ENCODE results near the gene HES2.
"Not testable (repeated sequence)": the region's sequence is repeated elsewhere in the genome, so short reads cannot be mapped to it uniquely, and the experiment has no call there.

Gene HES2

DNA sequence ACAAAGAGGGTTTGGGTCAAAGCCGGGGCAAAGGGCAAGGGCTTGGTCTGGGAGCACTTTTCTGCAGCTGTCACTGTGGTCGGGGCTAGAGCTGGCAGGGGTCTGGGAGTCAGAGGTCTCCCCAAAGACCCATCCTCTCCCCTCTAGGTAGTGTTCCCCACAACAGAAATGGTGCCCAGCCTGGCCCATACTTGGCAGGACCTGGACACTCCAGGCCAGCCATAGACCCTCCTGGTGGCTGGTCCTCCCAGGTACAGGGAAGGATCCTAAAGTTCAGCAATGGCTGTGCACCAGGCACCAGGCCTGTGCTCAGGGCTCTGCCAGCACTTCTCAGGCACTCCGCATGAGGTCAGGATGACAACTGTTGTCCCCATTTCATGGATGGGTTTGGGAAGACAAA, 15.8 kb upstream of the HES2 start:
- no peak for DNase-seq (ENCODE audit: low spot score)

DNA sequence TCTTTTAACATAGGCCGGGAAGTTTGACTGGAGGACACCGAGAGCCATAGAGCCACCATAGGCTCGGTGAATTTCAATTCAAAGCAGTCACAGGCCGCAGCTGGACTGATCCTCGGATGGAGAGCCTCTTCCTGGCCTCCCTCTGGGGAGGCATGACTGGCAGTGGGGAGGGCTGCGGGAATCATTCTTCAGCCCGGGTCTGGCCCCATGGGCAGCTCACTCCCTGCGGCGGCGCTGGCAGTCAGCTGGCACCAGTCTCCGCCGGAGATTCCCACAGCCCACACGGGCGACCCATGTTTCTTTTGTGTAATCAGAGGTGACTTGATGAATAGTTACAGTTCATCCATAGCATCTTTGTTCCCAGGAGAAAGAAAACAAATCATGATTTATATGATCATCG, 15.4 kb upstream of the HES2 start:
- no peak for DNase-seq (ENCODE audit: low spot score)

DNA sequence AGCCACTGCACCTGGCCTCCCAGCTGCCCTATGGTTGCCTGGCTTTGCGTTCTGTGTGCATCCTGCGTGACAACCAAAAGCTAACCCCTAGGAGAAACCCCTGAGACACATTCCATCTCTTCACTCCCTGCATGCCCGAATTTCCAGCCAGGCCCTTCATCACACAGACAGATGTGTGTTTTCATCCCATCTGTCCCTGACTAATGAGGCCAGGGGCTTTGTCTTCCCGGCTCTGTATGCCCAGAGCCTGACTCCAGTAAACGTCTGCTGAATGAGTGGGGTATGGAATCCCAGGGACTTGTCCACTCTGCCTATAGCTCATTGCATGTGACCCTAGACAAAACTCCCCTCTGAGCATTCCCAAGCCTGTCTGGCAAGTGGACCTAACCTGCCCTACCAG, 14.5 kb upstream of the HES2 start:
- no peak for DNase-seq (ENCODE audit: low spot score)

DNA sequence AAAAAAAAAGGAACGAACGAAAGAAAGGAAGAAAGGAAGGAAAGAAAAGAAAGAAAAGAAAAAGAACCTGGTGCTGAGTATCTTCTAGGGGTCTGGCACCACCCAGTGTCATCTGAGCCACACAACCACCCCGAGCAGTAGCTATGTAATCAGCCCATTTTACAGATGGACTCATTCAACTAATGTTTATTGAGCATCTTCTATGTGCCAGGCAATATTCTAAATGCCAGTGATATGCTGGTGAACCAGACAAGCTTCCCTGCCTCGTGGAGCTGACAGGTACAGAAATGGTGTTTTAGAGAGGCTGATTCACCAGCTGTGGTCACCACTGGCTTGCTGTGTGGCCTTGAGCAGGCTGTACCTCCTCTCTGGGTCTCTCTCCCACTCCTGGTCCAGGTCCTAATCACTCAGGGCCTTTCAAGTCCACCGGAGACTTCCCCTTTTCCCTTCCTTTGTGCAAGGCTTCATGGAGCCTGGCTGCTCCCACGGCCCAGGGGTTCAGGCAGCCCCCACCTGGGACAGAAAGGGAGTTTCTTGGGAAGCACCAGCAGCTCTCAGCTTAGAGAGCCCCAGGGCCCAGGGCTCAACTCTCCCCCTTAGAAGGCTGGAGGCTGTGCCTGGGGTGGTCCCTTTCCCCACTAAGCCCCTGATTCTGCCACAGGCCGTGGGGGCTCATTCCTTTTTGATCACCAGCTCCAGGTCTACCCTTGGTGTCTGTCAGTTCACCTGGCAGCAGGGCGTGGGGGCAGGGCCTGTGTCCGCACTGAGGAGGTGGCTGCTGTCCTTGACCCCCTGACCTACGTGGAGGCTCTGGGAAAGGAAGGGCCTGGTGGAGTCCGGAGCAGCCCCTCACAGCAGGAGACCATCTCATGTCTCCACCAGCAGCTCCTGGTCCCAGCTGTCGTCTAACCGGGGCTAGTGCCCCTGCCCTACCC, 12.2 kb upstream of the HES2 start:
- DNase-seq (ENCODE audit: low spot score): not testable (repeated sequence)

DNA sequence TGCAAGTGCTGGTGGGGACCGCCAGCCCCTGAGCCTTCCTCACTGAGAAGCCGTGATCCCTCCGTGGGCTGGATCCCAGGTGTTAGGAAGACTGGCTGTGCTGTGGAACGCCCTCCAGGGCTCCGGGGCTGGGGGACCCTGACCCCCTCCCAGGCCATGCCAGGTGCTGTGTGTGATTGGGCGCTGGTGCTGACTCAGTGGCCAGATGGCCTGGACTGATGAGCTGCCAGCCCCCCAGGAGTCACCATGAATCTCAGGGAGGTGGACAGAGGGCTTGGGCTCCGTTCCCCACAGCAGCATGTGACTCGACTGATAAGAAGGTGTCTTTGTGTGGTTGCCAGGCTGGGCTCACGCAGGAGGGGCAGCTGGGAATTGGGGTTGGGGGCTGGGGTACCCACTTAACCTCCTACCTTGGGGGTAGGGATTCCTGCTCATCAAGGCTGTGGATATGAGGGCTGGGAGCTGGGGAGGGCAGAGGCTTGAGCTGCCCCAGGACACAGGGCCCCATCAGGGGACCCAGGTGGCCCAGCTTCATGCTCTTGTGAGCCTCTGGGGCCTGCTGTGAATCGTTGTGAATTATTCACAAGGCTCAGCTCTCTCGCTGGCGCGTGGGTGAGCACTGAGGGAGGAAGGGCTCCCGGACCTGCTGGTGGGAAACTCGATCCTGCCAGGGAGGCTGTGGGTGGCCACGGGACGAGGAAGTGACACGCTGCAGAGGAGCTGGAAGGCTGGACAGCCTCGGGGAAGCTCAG, 10.1 kb upstream of the HES2 start:
- DNase-seq (ENCODE audit: low spot score): not testable (repeated sequence)

DNA sequence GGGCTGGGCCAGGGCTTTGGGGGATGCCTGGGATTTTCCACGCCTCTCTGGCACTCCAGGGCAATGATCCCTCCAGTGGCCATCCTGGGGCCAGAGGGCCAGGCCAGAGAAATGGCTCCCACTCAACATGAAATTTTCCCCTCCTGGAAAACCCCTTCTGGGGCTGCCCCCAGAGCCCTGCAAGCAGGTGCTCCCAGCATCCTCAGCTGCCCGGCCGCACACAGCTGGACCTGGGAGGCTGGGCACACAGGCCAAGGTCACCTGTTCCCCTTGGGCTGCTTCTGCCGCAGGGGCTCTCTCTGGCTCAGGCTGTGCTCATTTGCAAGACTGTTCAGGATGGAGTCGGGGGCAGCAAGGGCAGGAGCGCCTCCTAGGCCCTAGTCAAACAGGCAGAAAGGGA, 8.7 kb upstream of the HES2 start:
- DNase-seq (ENCODE audit: low spot score): not testable (repeated sequence)

DNA sequence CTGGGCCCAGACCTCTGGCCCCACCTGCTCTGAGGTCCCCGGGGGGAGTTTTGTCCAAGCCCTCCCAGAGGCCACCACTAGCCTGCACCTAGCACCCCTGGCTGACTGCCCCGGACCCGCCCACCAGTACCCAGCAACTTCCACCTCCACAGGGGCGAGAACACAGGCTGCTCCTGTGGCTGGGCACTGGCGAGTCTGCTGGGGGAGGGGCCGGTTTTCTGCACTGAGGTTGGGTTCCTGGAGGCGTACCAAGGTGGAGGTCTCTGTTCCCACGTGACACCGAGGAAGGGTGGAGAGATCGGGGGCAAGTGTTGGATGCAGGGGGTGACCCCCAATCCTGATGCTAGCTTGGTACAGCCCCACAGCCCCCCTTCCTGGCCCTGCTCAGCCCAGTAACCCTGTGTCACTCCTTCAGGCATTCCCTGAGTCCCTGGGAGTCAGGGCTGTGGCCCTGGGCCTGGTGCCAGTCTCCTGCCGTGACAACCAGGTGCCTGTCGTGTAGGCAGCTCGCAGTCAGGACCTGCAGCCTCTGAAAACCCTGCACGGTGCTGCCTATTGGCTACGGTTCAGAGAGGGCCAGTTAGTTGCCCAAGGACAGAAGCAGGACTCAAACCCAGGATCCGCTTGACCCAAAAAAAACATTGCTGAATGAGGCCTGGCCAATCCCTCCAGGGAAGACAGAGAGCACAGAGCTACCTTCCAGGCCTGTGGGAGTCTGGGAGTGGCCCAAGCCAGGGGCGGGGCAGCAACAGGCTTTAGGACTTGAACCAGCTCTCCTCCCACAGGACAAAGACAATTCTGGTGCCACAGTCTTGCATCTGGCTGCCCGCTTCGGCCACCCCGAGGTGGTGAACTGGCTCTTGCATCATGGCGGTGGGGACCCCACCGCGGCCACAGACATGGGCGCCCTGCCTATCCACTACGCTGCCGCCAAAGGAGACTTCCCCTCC, 8.0 kb upstream of the HES2 start:
- DNase-seq (ENCODE audit: low spot score): no peak

DNA sequence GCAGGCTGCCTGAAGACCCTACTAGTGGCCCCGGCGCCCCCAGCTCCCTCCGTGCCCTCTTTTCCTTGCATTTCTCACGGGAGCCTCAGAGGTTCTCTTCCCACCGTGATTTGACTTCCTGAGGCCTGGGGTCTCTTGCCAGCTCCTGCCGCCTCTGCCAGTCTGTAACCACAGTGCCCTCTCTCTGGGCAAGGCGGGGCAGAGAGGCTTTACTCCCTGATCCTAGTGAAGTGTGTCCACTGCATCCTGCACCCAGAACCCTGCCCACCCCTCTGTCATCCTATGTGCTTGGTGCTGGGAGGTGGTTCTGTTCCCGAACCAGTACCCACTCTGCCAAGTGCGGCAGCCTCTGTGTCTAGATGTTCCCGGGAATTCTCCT, 7.2 kb upstream of the HES2 start:
- DNase-seq (ENCODE audit: low spot score): no peak

DNA sequence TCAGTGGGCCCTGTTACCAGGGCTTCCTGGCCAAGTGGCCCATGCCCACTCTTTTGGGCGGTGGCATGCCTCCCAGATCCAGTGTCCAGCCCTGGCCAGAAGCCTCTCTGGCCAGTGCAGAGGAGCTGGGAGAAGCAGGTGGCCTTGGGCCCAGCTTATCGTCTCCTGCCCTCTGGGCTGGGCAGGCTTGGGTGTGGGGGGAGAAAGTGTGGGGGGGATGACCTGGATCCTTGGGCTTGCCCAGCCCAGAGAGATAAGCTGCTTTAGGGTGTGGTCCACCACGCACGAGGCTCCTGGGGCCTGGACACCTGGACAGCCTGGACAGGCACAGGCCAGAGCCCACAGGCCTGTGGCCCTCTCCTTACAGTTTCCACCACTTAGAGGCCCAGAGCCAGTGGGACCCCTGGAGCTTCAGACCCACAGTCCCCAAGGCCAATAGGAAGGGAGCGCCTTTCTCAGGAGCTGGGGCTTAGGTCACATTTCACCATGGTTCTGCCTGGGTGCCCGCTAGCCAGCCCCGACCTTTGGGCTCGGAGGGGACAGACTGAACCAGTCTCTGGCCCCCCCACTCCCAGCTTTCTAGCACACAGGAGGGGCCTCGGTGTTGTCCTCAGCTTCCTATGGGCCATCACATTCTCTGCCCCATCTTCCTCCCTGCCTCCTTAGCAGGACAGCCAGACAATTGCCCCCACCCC, 6.7 kb upstream of the HES2 start:
- no peak for DNase-seq (ENCODE audit: low spot score)

DNA sequence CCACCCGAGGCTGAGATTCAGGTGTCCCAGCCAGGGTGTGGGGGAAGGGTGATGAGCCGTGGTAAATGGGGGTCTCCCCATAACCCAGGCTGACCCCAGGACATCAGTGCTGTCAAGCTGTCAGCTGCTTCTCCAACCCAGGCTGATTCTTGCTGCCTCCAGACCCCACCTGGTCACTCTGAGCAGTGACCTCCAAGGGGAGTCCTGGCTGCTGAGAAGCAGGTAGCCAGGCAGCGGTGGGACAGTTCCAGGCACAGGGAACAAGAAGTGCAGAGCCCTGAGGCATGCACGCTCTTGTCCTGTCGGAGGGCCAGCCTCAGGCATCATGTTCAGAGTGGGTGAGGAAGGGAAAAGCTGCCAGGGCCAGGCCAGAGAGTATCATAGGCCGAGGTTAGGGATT, 5.9 kb upstream of the HES2 start:
- no peak for DNase-seq (ENCODE audit: low spot score)

DNA sequence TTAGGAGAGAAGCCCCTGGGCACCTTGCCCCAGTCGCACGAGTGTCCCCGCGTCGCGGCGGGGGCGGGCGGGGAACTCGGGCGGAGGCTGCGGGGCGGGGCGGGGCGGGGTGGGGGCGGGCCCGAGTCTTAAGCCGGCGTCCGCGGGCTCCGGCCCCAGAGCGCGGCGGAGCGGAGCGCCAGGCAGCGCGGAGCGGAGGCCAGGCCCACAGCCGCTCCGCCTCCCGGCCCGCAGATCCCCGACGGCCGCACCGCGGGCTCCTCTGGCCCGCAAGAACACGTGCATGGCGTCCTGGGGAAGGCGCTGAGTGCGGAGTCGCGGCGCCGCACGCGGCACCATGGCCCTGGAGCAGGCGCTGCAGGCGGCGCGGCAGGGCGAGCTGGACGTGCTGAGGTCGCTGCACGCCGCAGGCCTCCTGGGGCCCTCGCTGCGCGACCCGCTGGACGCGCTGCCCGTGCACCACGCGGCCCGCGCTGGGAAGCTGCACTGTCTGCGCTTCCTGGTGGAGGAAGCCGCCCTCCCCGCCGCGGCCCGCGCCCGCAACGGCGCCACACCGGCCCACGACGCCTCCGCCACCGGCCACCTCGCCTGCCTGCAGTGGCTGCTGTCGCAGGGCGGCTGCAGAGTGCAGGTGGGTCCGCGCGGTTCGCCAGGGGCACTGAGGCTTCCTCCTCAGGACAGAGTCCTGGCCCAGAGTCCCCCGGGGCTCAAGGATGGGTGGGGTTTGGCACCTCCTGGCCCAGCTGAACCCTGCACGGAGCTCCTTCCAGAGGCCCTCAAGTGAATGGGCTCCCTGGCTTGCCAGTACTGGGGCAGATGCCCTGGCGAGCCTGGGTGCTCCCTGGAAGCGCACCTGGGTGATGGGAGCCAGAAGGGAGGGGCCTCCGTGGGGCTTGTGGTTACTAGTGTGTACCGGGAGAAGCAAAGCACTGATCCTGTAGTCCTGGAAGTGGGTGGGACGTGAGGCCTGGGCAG, 5.2 kb upstream of the HES2 start, which contains the start of gene ESPN:
TSS of gene ESPN (plus strand) at position 158 of the 975 bp plus-strand sequence. CDS start at position 338, 180 bp downstream.
- DNase-seq (ENCODE audit: low spot score): peak; percentile 59

DNA sequence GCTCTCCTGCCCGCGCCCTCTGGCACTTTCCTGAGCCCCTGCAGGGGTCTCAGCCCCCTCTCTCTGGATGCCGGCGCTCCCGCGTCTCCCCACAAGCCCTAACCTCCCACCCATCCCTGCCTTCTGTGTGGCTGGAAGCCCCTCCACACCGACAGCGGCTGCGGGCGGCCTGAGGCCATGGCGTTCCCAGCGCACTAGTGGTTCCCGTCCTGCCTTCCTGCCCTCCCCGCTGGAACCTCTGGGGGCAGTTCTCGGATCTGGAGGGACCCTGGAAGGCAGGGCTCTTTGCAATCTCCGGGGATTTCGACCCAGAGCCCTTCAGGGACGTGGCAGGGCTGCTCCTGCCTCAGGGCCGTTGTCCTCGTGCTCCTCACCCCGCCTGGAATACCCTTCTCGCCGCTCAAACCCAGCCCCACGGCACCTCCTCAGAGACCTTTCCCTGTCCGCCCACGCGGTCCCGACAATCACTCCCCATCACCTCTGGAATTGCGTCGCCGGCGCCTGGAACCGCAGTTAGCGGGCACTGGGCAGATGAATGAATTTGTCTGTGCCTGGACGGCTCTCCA, 4.4 kb upstream of the HES2 start:
- peak; percentile 46 for DNase-seq (ENCODE audit: low spot score)

DNA sequence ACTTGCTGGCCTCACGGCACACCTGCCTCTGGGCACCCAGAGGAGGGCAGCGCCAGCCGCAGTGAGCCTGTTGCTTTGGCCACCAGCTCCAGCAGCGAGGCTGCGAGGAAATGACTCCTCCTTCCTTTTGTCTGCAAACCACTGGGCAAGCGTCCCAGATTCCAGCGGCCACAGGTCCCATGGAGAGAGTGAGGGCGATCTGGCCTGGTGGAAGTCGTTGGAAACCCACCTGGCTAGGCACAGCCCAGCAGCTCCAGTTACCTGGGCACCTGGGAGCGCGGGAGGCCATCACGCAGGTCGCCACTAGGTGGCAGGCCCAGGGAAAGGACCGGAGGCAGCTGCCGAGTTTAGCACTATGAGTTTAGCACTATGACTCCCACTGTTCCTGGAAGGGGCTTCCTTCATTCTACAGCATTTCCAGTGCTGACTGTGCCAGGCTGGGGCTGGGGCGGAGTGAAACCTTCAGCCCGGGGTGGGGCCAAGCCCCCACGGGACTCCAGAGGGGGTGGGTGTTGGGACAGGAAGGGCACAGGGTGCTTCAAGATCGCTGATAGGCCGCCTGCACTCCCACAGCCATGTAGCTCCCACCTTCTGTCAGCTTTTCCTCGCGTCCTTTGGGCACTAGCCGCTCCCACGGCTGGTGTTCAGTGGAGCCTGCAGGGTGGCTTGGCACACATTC, 3.7 kb upstream of the HES2 start:
- DNase-seq (ENCODE audit: low spot score): peak; percentile 65

DNA sequence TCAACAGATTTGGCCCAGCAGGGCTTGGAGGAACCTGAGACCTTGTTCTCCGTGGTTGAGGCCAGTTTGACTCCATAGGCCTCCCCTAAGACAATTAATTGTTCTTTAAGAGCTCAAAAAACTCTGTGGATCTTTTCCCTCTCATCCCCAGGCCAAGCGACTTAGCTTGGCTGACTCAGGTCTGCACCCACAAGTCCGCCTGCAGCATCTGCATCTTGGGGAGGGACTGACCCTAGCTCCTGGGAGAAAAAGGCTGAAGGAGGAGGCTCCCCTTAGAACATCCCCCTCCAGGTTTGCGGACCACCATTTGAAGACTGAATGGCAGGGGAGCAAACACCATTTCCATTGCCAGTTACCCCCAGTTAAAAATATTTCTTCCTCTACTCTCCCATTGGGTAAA, 1.5 kb upstream of the HES2 start:
- DNase-seq (ENCODE audit: low spot score): no peak

DNA sequence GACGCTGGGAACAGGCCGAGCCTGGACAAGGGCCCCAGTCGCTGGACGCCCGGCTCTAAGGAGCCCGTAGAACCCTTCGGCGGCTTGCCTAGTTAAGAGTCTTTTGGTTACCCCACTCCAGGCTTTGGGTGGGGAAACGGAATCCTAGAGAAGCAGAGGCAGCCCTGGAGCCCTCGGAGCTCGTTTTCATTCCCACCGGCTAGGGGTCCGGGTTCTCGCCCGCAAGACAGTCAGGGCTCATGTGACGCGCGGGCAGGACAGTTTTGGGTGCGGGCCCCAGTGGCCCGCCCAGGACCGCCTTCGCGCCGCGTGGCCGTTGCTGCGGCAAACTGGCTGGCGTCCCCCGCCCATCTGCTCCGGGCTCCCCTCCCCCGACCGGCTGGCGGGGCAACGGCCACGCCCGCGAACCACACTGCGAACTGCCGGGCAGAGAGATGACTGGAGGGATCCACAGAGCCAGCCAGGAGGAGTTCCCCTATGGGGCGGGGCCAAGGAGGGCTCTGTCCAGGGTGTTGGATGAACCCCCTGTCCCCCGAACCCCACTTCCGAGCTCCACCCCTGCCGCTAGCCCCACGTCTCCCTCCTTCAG, 829 bp upstream of the HES2 start:
- no peak for DNase-seq (ENCODE audit: low spot score)

DNA sequence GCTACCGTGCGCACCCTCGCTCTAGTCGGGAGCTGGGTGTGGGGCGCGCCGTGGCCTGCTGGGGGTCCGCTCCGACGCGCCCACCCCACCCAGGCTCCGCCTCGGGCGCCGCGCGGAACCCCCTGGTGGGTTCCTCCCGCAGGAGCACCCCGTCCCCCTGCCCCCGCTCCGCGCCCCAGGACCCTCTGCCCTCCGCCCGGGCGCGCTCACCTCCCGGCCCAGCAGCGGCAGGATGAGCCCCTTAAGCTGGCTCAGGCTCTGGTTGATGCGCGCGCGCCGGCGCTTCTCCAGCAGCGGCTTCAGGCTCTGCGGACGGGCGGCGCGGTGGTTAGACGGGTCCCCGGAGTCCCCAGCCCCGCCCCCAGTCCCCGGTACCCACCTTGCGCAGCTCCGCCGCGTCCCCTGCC, 319 bp downstream of the HES2 start:
- no peak for DNase-seq (ENCODE audit: low spot score)

DNA sequence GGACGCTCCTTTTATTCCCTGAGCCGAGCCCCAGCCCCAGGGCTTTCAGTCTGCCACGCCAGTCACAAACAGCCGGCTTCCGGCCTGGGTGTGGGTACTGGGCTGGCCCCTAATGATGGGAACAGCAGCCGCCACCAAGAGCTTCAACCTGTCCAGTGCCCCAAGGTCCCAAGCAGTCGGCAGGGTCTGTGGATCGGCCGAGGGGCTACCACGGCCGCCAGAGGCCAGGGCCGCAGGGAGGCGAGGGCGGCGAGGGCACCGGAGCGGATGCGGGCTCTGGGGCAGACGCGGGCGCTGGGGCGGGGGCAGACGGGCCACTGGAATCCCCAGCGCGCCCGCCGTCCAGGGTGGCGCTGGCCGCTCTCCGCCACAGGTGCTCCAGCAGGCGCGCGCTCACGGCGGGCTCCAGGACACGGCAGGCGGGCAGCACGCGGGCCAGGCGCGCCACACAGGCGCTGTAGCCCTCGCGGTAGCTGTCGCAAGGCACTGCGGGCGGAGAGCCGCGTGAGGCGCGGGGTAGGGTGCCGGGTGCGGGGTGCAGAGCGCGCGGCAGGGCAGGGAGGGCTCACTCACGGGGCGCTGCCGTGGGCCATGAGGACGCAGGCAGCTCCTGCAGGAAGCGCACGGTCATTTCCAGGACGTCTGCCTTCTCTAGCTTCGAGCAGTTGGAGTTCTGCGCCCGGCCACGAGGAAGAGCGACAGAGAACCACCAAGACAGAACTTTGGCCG, 887 bp downstream of the HES2 start:
- no peak for DNase-seq (ENCODE audit: low spot score)

DNA sequence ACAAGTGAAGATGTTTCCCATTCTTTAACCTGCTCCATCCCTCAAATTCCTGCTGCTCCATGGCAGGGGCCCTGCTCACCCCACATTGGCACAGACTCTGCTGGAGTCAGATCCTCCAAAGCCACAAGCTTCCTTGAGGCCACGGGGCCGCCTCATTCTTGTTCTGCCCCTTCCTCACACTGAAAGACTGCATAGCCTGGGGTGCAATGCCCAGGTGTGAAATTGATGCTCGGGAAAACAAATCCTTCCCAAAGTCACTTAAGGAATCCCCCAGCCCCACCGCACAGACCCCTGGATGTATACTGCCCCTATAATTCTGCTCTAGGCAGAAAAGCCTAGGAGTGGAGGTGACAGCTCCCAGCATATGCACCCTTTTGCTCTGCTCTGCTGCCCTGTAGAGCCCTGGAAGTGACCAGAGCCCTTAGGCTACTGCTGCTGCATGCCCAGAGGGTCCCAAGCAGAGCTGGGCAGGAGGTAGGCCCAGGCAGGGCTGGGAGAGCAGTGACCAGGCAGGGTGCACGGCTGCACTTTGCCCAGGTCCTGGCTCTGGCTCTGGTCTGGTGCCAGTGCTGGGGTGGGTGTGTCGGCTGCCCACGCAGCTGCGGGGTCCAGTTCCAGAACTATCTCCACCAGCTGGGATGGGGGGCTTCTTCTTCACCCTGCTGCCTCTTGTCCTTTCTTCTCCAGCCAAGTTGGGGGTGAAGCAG, 1.6 kb downstream of the HES2 start:
- no peak for DNase-seq (ENCODE audit: low spot score)

Measured in GM03348 (cell line).